WI38 (cell line): Measurements from ENCODE around the gene ADGRF4.

Experiments used
- H3K4me3 ChIP-seq: 2 replicates; pipeline ENCODE4 v1.5.1; 2011; ENCODE audit warnings: low read depth, mild to moderate bottlenecking, control low read depth, low read length
- CTCF ChIP-seq: IDR thresholded peaks from 2 replicates; pipeline ENCODE4 v1.5.1; 2012; ENCODE audit warnings: low read depth, mild to moderate bottlenecking, control low read depth, low read length

The ADGRF4 gene

DNA sequence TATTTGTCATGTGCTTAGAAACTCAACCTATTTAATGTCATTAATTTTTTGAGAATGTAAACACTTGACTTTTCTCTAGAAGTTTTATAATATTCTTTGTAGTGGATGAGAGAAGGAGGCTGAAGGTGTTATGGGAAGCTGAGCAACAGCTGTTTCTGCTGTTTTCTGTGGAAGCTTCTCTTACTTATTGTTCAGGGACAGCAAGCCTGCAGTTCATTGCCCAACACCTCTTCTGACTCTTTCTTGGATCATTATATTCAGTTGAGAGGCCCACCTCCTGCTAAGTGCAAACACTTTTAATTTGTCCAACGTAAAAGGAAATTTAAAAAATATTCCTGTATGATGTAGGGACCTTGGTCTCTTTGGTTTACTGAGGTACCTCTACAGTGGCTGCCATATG lies 12.0 kb upstream of the ADGRF4 start:
- TF ChIP-seq CTCF = no peak

DNA sequence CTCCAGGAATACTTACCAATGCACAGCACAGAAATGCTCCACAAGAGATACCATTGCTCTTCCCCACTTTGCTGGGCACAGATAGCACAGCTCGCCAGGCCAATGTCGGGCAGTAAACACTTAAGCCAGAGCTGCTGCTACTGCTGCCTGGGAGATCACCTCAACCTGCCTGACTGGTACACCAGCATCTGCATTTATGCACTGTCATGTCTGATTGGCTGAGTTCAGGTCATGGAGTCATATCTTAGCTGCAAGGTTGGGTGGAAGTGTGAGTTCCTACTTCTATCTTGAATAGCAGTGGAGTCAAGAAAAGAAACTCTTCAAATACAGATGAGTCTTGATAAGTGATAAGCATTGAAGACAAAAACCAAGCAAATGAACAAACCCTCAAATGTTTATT lies 10.9 kb upstream of the ADGRF4 start:
- no peak overlapping the region for H3K4me3 ChIP-seq
- TF ChIP-seq CTCF = no peak

More for the DNA sequence above, 12.0 kb upstream of the ADGRF4 start:
- no peak overlapping the region for H3K4me3 ChIP-seq

GRCh38 chr6:47690214-47690613 lies 8.2 kb upstream of the ADGRF4 start:
- no peak for TF ChIP-seq CTCF
- no peak overlapping the region for H3K4me3 ChIP-seq

DNA sequence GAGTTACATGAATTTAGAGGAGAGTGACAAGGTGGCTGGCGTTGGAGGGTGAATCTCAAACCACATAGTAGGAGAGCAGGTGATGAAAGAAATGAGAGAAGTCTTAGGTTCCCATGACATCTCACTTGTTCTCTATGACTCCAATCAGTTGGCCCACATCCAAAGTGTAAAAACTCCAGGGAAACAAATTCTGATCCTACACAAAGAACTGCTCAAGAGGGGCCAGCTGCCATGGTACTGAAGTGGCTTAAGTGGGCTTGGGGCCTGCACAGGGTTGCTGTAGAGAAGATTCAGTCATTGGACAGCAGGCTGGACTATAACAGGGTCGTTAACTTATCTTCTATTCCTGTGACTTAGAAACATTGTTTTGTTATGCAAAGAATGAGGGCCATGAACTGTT lies 7.6 kb upstream of the ADGRF4 start:
- no peak for TF ChIP-seq CTCF
- no peak overlapping the region for H3K4me3 ChIP-seq

GRCh38 chr6:47697925-47698324 lies 455 bp upstream of the ADGRF4 start:
- no peak for TF ChIP-seq CTCF
- no peak overlapping the region for H3K4me3 ChIP-seq

DNA sequence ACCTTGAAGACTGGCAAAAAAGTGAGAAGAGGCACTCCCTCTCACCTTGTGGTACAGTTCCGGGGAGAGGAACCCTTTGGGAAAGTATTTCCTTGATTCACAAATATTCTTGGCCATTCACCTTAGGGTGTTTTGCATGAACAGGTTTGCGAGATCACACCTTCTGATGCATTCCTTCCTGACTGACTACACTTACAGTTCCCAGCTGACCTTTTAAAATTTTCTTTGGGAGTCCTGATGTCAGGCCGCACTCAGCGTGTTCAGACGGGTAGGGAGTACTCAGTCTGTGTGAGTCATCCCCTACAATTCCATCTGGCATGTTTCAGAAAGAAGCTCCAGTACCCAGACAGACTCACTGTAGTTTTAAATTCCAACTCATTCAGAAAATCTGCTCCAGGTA lies 1.7 kb downstream of the ADGRF4 start:
- TF ChIP-seq CTCF = no peak

GRCh38 chr6:47700596-47700995 lies 2.2 kb downstream of the ADGRF4 start:
- no peak for TF ChIP-seq CTCF
- H3K4me3 ChIP-seq = no peak overlapping the region

More for the DNA sequence above, 1.7 kb downstream of the ADGRF4 start:
- no peak overlapping the region for H3K4me3 ChIP-seq

GRCh38 chr6:47701363-47701762 lies 3.0 kb downstream of the ADGRF4 start:
- TF ChIP-seq CTCF = no peak

More at GRCh38 chr6:47701363-47701762, 3.0 kb downstream of the ADGRF4 start:
- H3K4me3 ChIP-seq = no peak overlapping the region
